Upper lobe of left lung (tissue), 6 donors: ENCODE results near the gene ACVRL1. TPM values are rescaled to one million over a fixed set of nuclear protein-coding genes. Genes with fewer than 3 reads are reported as not detected.
A peak's percentile ranks its signal among the peaks of the same experiment; 100 is the strongest.

Experiments used
- ATAC-seq, 2 donors: fragments of 200-7000 bp; cut with Tn5 transposase; one replicate each; pipeline ENCODE4 v1.9.1; 2022; ENCODE audit warnings: mild to moderate bottlenecking in 2 of 2, moderate library complexity in 2 of 2; ENCODE audit not compliant: low FRiP score in 2 of 2
- DNase-seq, 2 donors: peaks; one replicate each; pipeline ENCODE4 v3.0.0-alpha.2; 2019 to 2020
- H3K27ac ChIP-seq, 4 donors: fragments of 200-600 bp; sonication (generic); one replicate each; pipeline ENCODE4 v1.5.1; 2016 to 2019
- H3K27me3 ChIP-seq, 4 donors: fragments of 200-600 bp; sonication (generic); one replicate each; pipeline ENCODE4 v1.5.1; 2017 to 2019
- H3K36me3 ChIP-seq, 4 donors: fragments of 200-600 bp; sonication (generic); one replicate each; pipeline ENCODE4 v1.5.1; 2016 to 2019
- H3K4me1 ChIP-seq, 4 donors: fragments of 200-600 bp; sonication (generic); one replicate each; pipeline ENCODE4 v1.5.1; 2018 to 2019
- H3K4me3 ChIP-seq, 4 donors: fragments of 200-600 bp; sonication (generic); one replicate each; pipeline ENCODE4 v1.5.1; 2017 to 2019; ENCODE audit warnings: mild to moderate bottlenecking in 2 of 4, moderate library complexity in 1 of 4
- H3K9me3 ChIP-seq, 4 donors: fragments of 200-600 bp; sonication (generic); one replicate each; pipeline ENCODE4 v1.5.1; 2018 to 2019
- CTCF ChIP-seq, 6 experiments: fragments of 450-650 bp in 4 of 6; fragments of 200-600 bp in 2 of 6; sonication (generic) in 2 of 6; IDR thresholded peaks; one replicate each; pipeline ENCODE4 v1.5.1; 2016 to 2019; ENCODE audit warnings: antibody characterized with exemption in 6 of 6
- EP300 ChIP-seq, 4 donors: sonication (generic); formaldehyde crosslinking; IDR thresholded peaks; one replicate each; pipeline ENCODE4 v1.5.1; 2017; ENCODE audit warnings: antibody characterized with exemption in 4 of 4, control low read depth in 2 of 4
- POLR2A ChIP-seq, 4 donors: fragments of 450-650 bp; IDR thresholded peaks; one replicate each; pipeline ENCODE4 v1.5.1; 2016 to 2017; ENCODE audit warnings: antibody characterized with exemption in 4 of 4, mild to moderate bottlenecking in 2 of 4
- POLR2AphosphoS5 ChIP-seq, 2 donors: sonication (generic); formaldehyde crosslinking; IDR thresholded peaks; one replicate each; pipeline ENCODE4 v1.5.1; 2017; ENCODE audit warnings: antibody characterized with exemption in 2 of 2
- WGBS, 2 donors: methylation state at CpG; one replicate each; pipeline ENCODE4 v1.1.5; 2017 to 2018; 5-methylcytosine and 5-hydroxymethylcytosine counted together
- total RNA-seq, 6 donors: library from RNA; depleted of rRNA in 4 of 6; stranded (reverse); fragments of >200 nt in 4 of 6; gene quantifications; one replicate each; pipeline versions ENCODE4 v1.1.0 to v1.2.1, GENCODE V29; 2016 to 2021
- donor health status: DM: no; HTN: no; CAD: no; lungs with moderate emphysema.
- donor health status: DM: no; HTN: yes; CAD: no; lungs with severe emphysema.

The ACVRL1 gene
- total RNA-seq, 6 donors from 2014 or later, result 62.9 to 265 (median 180) TPM

- no peak for ATAC-seq
- WGBS, 2 donors, result 58 to 64% methylated on average over 5 of the region's 5 CpGs
These were observed 25.1 kb downstream of the ACVRL1 start for GRCh38 chr12:51932218-51933076.

GRCh38 chr12:51934080-51934479, 26.8 kb downstream of the ACVRL1 start:
- Histone ChIP-seq H3K27ac (no peak overlapping the region), H3K36me3 (no peaks in the 10 kb centered on the region), H3K4me1 (peaks cover 0 to 10% (median 2%) of the 10 kb centered on the region in 4 donors), H3K4me3 (no peak overlapping the region), H3K27me3 (no peaks in the 10 kb centered on the region), H3K9me3 (no peaks in the 10 kb centered on the region)
- TF ChIP-seq CTCF (IDR thresholded peaks at IDR 0.05), result no peak
- TF ChIP-seq EP300 (IDR thresholded peaks at IDR 0.05), result no peak
- TF ChIP-seq POLR2AphosphoS5 (IDR thresholded peaks at IDR 0.05), result no peak
- no peak for TF ChIP-seq POLR2A (IDR thresholded peaks at IDR 0.05)
- ATAC-seq (no peak), DNase-seq (no peak)
- WGBS, 2 donors, result 92 to 100% methylated on average over 4 of the region's 4 CpGs

More at GRCh38 chr12:51932218-51933076, 25.1 kb downstream of the ACVRL1 start:
- no peaks in the 10 kb centered on the region for H3K36me3 ChIP-seq
- TF ChIP-seq EP300 (IDR thresholded peaks at IDR 0.05) (no peak), CTCF (IDR thresholded peaks at IDR 0.05) (no peak), POLR2AphosphoS5 (IDR thresholded peaks at IDR 0.05) (no peak), POLR2A (IDR thresholded peaks at IDR 0.05) (no peak)
- peaks cover 0 to 10% (median 2%) of the 10 kb centered on the region in 4 donors for H3K4me1 ChIP-seq
- no peak overlapping the region for H3K27ac ChIP-seq
- H3K4me3 ChIP-seq, result no peak overlapping the region
- DNase-seq, result no peak
- H3K27me3 ChIP-seq, result no peaks in the 10 kb centered on the region
- H3K9me3 ChIP-seq, result no peaks in the 10 kb centered on the region

GRCh38 chr12:51937926-51938325, 30.6 kb downstream of the ACVRL1 start:
- no peaks in the 10 kb centered on the region for H3K9me3 ChIP-seq
- H3K4me1 ChIP-seq, result peaks cover 2 to 8% (median 5%) of the 10 kb centered on the region in 4 donors
- no peak overlapping the region for H3K4me3 ChIP-seq
- H3K27me3 ChIP-seq, result no peaks in the 10 kb centered on the region
- TF ChIP-seq CTCF (IDR thresholded peaks at IDR 0.05), result no peak
- no peak for TF ChIP-seq POLR2AphosphoS5 (IDR thresholded peaks at IDR 0.05)
- no peak for TF ChIP-seq EP300 (IDR thresholded peaks at IDR 0.05)
- no peak for TF ChIP-seq POLR2A (IDR thresholded peaks at IDR 0.05)
- ATAC-seq (no peak), DNase-seq (no peak)
- no peaks in the 10 kb centered on the region for H3K36me3 ChIP-seq
- WGBS, 2 donors, result 54 to 66% methylated on average over 2 of the region's 2 CpGs
- no peak overlapping the region for H3K27ac ChIP-seq

- Histone ChIP-seq H3K4me1 (peaks cover 0 to 8% (median 5%) of the 10 kb centered on the region in 4 donors), H3K36me3 (no peaks in the 10 kb centered on the region), H3K9me3 (no peaks in the 10 kb centered on the region), H3K4me3 (no peak overlapping the region), H3K27ac (no peak overlapping the region), H3K27me3 (no peaks in the 10 kb centered on the region)
- peak in 1 of 2 donors; percentile 28 for DNase-seq
- no peak for TF ChIP-seq POLR2AphosphoS5 (IDR thresholded peaks at IDR 0.05)
- TF ChIP-seq CTCF (IDR thresholded peaks at IDR 0.05), result no peak
- TF ChIP-seq POLR2A (IDR thresholded peaks at IDR 0.05), result no peak
- no peak for TF ChIP-seq EP300 (IDR thresholded peaks at IDR 0.05)
- ATAC-seq, result no peak
- WGBS, 2 donors, result 75 to 96% methylated on average over 3 to 6 of the region's 6 CpGs
These were observed 31.4 kb downstream of the ACVRL1 start for GRCh38 chr12:51938726-51939125.
